ENCODE results near the gene MRC1.

- TF ChIP-seq CTCF (IDR thresholded peaks at IDR 0.05 in 2 of 3, conservative IDR thresholded peaks at IDR 0.05 in 1 of 3; ENCODE audit: borderline replicate concordance in 1 of 3, insufficient read depth in 1 of 3, low read depth in 2 of 3, low read length in 2 of 3) (no peak), EZH2 (IDR thresholded peaks at IDR 0.05) (no peak), ATF3 (IDR thresholded peaks at IDR 0.05) (no peak), REST (IDR thresholded peaks at IDR 0.05; ENCODE audit: low read depth) (no peak), SIN3A (IDR thresholded peaks at IDR 0.05; ENCODE audit: low read depth) (no peak), POLR2A (IDR thresholded peaks at IDR 0.05; ENCODE audit: borderline replicate concordance, extremely low read depth, insufficient read depth, insufficient read length) (no peak)
Observed at GRCh38 chr10:17859492-17860156, 50.5 kb downstream of the MRC1 start.

Measured in HCT116 (cell line).